Sigmoid colon (tissue), 4 donors: ENCODE results near the gene MYO7B.

ENCODE experiments used
- POLR2A ChIP-seq, 2 donors: fragments of 450-650 bp; IDR thresholded peaks; one replicate each; pipeline ENCODE4 v1.6.1; 2016; ENCODE audit warnings: antibody characterized with exemption in 2 of 2, mild to moderate bottlenecking in 2 of 2, moderate library complexity in 2 of 2
- POLR2AphosphoS5 ChIP-seq, 4 donors: sonication (generic); formaldehyde crosslinking; IDR thresholded peaks; one replicate each; pipeline ENCODE4 v1.6.1; 2017; ENCODE audit warnings: antibody characterized with exemption in 4 of 4
- TF ChIP-seq, protein P1 (sequence below), 4 experiments: fragments of 450-650 bp in 3 of 4; fragments of 200-600 bp in 1 of 4; IDR thresholded peaks; one replicate each; pipeline ENCODE4 v1.5.1; 2016 to 2019; ENCODE audit warnings: antibody characterized with exemption in 4 of 4, mild to moderate bottlenecking in 3 of 4, moderate library complexity in 2 of 4

DNA sequence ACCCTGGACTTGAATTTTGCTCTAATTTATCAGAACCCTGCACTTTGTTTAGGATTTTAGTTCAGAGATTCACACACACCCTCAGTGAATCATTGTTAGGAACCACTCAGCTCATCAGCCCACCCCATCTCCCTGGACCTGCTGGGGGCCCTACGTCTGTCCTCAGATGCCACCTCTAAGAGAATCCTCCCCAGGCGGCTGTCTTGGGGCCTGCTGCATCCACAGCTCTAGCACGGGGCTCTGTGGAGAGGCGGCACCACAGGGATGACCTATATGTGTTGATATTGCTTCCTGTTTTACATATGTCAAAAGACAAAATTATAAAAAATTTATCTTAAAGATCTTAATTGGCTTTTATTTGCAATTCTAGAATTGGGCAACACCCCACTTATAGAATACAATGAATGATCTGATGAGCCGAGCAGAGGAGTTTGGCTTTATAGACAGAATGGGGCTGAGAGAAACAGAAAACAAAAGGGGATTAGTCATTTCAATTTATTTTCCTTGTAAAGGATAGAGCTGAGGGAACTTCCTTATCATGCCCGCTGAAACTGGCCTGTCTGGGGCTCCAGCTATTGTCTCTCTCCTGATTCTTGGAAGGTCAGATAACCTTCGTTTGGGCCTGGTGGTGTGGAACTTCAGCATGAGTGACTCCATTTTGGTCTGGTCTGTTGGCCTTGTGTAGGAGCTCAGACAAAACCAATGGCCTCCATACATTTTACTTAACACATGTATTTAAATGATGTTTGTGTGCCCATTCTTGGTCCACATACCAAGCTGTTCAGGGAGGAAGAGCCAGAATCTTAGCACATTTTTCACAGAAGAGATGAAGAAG lies 1.4 kb downstream of the MYO7B start:
- TF ChIP-seq, protein P1, sequence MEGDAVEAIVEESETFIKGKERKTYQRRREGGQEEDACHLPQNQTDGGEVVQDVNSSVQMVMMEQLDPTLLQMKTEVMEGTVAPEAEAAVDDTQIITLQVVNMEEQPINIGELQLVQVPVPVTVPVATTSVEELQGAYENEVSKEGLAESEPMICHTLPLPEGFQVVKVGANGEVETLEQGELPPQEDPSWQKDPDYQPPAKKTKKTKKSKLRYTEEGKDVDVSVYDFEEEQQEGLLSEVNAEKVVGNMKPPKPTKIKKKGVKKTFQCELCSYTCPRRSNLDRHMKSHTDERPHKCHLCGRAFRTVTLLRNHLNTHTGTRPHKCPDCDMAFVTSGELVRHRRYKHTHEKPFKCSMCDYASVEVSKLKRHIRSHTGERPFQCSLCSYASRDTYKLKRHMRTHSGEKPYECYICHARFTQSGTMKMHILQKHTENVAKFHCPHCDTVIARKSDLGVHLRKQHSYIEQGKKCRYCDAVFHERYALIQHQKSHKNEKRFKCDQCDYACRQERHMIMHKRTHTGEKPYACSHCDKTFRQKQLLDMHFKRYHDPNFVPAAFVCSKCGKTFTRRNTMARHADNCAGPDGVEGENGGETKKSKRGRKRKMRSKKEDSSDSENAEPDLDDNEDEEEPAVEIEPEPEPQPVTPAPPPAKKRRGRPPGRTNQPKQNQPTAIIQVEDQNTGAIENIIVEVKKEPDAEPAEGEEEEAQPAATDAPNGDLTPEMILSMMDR (IDR thresholded peaks at IDR 0.05), result no peak
- TF ChIP-seq POLR2AphosphoS5 (IDR thresholded peaks at IDR 0.05) (no peak), POLR2A (IDR thresholded peaks at IDR 0.05) (no peak)
